NCI-H2196 treated with DMSO at 0.1 percent for 48 hours (cell line): ENCODE results near the gene CFLAR.
"Not testable (repeated sequence)": the region's sequence is repeated elsewhere in the genome, so short reads cannot be mapped to it uniquely, and the experiment has no call there.

ENCODE experiments used
- DNase-seq: peaks from one replicate; lab custom pipeline; 2025; ENCODE audit not compliant: unreplicated experiment; lab: John Stamatoyannopoulos, UW

CFLAR gene

DNA sequence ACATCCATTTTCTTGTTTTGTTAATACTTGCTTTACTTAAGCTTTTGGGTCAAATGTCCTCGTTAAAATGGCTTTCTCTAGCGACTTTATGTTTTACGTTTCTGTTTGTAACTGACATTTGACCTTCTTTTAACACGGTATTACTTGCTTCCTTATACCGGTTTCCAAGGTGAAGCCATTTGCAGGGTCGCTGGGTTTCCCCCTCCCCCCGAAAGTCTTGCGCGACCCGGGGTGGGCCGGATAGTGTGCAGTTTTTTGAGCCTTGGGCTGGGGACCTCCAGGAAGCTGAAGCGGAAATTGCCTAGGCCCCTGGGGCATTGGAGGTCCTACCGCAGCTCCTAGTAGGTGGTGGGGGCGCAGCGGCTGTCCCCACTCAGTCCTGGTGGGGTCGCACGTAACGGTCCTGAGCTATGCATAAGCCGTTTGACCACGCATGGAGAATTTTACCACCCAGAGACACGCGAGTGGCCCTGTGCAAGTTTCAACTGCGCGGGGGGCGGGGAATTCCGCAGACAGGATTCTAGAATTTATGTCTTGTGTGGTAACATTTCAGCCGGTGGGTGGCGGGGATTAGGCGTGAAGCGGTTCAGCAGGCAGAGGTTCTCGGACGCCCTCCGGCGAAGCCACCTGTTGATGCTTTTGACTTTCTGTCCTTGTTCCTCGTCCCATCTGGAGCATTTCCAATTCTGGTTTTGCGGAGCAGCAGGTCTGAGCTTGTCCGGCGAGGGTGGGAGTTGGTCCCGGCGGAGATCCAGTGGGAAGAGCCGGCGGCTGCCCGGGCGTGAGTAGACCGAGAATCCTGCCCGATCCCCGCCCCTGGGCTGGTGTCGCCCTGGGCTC is 2.4 kb downstream of the CFLAR start:
- DNase-seq: no peak

DNA sequence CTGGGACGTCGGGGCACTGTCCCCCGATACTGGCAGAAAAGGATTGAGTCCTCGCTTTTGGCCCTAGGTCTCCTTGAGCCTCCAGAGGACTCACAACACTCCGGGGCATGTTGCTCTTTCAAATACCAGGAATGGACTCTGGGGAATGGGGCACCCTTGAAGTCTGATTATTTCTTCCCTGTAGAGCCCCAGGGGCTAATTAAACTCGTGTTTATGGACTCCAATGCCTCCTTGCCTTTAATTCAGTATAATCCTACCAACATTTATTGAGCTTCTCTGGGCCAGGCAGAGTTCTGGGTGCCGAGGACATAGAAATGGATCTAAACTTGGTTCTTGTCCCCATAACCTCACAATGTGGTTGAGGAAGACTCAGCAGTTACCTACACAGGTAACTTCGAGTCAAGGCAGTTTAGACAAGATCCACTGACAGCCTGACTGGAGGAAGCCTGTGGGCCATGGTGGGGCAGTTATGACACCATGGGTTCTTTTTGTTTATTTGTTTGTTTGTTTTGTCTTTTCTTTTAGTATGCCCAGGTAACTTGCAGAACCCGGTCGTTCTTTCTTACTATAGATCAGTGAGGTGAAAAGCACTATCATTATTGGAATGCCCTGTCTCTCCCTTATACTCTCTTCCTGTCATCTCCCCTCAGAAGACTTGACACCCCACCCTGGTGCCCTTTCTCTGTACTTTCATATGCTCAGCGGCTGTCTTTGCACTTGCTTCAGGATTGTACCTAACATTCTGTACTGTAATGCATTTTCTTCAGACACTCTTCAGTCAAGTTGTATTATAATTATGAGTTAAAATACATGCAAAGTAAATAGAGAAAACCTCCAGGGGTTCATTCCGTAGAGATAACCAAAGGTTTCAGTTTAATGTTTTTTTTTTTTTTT is 3.2 kb downstream of the CFLAR start:
- no peak for DNase-seq

DNA sequence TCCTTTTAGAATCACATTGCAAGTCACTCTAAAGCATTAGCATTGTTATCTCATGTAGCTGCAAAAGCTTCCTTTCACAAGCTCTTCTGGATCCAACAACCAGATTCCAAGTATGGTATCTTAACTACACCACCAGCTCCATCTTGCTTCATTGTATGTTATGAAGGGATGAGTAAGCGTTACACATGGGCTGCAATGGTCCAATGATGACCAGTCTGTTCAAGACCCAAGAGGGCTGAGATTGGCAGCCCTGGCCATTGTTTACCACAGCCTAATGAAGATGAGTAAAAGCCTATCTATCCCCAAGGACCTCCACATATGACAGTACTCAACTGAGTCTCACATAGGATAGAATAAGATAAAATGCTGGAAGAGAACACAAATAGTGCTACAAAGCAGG is 6.3 kb downstream of the CFLAR start:
- no peak for DNase-seq

DNA sequence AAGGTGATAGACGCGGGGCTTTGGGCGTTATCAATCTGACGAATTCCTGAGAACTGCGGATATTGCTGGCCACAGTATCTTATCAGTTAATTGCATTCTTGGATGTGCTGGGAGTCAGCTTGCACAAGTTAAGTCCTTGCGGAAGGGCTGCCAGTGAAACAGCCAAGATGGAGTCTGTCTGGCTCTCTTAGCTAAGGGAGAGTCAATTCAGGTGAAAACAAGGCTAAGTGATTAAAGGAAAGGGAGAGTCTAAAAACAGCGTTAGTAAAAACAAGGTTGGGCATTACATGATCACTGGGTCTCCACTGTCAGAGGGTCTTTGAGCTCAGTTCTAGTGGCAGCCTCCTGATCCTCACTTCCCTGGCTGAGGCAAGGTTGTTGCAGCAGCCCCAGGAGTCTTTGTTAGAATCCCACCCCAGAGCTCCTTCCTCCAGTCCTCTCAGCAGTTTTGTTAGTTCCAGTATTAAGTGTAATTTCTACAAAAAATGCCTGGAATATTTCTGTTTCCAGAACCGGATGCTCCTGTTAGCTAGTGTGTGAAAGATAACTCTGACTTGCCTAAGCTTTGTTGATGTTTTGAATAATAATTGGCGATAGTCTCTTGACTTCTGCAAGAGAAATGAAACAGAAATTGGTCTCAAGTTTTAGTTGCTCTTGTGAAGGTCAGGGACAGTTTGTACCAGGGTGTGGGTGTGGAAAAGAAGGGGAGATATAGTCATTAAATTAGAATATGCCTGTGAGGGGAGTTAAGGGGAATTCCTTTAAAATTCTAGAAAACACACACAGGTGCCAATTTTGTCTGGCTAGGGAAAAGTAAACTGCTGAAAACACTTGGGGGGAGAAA is 10.6 kb downstream of the CFLAR start:
- no peak for DNase-seq

DNA sequence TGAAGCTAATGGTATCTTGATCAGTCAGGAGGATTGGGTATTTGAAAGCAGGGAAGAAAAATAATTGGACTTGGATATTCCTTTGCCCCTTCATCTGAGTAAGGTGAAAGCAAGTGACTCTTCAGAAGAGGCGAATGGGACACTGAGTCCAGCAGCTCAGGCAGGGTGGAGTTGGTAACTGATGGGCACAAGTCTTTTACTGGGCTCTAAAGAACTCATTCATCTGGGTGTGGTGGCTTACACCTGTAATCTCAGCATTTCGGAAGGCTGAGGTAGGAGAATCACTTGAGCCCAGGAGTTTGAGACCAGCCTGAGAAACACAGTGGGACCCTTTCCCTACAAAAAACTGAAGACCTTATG is 11.2 kb downstream of the CFLAR start:
- no peak for DNase-seq

DNA sequence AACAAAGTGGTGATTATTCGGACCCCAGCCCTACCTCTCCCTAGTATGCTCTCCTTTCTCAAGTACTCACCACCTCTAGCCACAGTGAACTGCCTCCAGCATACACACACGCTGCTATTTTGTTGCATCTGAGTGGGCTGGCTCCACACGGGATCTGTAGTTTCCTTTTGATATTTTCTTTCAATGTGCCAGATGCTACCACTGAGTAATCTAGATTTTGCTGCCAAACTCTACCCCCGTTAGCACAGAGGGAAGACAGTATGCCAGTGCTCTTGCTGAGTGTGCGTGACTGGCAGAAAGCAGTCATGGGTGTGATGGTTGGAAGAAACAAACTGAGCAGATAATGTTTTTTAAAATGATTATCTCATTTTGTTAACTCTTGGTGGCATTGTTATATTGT is 11.6 kb downstream of the CFLAR start:
- DNase-seq: no peak

DNA sequence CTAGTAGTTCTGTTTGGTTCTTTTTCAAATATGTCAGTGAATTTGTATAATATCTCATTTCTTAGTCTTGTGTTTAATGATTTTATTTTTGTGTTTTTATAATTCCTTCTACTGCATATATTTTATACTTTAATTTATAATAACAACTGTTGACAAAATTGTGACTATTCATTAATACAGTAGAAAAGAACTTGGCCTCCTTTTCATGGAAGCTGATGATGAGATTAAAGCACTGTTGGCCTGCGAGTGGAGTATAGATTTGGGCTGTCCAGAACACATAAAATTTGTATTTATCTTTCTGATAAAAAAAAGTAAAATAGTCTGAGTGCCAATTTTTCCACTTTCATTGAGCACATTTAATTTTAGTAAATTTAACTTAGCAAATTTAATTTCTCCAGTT is 12.1 kb downstream of the CFLAR start:
- no peak for DNase-seq

DNA sequence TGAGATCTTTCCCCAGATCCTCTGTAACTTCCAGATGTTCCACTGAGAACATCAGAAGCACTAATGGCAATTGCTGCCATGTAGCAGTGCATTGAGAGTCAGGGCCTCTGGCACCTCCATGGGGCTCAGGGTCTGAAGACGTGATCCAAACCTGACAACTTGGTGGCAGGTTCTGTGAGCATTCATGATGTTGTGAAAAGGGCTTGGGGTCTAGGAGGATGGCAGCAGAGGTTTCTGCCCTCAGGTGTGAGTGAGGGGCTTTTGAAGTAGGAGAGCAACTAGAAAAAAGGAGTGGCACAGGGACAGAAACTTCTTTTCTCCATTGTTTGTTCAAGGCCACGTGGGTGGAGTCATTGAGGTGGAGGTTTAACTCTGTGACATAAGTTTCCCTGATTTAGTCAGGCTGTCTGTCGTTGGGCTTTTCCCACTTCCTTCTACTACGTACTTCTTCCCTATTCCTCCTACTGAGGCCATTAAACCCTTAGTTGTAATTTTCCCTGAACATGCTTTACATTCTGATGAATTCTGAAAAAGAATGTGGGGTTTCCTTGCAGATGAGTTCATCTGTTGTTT is 13.1 kb downstream of the CFLAR start:
- no peak for DNase-seq

DNA sequence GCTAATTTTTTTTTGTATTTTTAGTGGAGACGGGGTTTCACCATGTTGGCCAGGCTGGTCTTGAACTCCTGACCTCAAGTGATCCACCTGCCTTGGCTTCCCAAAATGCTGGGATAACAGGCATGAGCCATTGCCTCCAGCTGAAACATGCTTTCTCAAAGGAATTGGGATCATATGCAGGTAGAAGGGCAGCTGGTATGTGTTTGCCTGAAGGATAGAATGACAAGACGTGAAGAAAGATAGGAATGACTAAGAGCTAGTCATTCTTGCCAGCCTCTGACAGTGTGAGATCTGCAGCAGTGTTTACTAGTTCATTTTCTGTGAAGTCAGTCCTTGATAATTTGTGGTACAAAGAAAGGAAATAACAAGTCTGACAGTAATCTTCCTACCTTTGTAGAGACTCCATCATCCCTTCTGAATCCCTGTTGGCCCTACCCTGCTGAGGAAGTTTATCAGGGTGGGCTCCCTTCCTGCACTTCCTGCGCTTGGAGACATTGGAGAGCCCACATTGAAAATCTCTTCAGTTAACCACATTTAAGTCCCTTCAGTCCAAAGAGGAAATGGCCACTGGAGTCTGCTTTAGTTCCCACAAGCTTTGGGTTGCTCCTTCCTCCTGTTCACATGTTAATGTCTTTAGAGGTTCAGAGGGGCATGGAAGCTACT is 14.7 kb downstream of the CFLAR start:
- DNase-seq: no peak

DNA sequence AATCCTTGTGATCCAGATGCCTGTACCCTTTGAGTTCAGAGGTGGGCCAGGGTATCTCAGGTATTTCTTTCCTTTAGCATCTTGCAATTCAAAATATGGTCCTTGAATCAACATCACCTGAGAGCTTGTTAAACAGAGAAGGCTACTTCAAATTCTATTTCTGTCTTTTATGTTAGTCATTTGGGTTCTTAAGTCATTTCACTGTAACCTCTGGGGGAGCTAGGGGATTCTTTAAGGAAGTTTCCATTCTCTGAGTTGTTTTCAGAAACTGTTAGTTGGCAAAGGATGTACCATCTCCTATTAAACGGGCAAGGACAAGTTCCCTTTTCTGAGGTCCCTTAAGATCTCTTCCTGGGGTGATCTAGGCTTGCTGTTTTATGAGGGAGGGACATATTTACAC is 16.6 kb downstream of the CFLAR start:
- no peak for DNase-seq

DNA sequence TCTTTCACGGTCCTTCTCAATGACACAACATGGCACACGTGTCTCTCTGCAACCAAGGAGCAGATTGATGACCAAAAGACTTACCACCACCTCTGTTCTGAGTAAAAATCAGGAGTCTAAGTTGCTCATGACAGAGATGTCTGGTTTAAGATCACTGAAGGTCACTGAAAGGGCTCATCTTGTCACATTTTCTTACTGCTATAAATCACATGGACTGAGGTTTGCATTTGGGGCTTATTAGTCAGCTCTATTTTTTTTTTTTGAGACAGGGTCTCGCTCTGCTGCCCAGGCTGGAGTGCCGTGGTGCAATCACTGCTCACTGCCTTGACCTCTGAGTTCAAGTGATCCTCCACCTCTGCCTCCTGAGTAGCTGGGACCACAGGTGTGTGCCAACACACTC is 19.4 kb downstream of the CFLAR start:
- DNase-seq: no peak

DNA sequence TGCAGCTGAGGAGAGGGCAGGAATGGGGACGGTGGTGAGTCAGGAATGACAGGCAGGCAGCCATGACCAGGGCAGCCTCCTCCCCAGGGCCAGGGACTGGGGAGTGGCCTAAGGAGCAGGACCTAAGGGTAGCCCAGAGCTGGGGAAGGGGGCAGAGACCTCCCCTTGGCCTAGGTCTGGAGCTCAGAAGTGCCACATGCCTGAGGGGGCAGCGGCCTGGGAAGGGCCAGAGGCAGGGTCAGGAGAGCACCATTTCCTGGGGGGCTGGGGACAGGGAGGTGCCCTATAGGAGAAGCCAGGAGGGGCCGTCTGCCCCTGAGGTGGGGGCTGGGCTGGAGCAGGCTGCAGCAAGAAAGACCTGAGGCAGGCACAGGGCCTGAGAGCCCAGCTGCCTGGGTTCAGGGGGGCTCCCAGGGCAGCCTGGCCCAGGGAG is 20.9 kb downstream of the CFLAR start:
- DNase-seq: no peak

DNA sequence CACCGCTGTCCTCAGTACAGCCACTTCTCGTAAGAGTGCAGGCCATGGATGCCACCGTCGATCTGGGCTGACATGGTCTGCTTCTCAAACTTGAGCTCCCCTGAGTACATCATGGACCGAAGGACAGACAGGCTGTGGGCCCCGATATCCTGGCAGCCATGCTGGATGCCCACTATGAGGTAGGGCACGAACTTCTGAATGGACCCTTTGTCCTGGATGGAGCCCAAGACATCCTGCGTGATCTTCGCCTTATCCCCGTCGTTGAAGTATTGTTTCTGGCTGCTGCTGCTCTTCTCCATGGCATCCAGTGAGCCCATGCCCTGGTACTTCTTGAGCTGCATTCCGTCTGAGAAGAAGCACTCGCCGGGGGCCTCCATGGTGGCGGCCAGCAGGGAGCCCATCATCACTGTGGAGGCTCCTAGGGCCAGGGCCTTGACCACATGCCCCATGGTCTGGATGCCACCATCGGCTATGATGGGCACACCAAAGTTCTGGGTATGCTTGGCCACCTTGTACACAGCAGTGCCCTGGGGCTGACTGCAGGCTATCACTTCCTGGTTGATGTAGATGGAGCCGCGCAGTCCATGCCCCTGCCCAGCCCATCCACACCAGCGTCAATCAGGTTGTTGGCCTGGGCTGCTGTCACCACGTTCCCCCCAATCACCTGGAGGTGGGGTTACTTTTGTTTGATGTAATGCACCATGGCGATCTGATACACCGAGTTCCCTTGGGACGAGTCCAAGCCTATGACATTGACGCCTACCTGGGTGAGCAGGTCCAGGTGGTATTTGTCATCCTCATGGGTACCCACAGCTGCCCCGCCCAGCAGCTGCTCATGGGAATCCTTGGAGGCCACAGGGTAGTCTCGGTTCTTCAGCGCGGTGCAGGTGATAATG is 21.8 kb downstream of the CFLAR start:
- DNase-seq: no peak

DNA sequence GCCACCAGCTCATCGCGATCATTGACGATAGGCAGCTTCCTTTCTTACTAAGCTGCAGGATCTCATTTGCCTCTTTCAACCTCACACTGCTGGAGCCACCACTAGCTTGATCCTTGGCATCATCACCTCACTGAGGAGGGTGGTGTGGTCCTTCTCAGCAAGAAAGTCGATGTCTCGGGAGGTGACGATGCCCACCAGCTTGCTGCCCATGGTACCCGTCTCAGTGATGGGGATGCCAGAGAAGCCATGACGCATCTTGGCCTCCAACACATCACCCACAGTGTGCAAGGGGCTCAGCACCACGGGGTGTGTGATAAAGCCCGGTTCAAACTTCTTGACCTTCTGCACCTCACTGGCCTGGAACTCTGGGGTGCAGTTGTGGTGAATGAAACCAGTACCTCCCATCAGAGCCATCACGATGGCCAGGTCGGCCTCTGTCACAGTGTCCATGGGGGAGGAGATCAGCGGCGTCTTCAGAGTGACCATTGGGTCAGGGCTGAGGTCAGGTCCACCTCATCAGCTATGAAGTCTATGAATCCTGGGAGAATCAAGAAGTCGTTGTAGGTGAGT is 22.5 kb downstream of the CFLAR start:
- DNase-seq: no peak

DNA sequence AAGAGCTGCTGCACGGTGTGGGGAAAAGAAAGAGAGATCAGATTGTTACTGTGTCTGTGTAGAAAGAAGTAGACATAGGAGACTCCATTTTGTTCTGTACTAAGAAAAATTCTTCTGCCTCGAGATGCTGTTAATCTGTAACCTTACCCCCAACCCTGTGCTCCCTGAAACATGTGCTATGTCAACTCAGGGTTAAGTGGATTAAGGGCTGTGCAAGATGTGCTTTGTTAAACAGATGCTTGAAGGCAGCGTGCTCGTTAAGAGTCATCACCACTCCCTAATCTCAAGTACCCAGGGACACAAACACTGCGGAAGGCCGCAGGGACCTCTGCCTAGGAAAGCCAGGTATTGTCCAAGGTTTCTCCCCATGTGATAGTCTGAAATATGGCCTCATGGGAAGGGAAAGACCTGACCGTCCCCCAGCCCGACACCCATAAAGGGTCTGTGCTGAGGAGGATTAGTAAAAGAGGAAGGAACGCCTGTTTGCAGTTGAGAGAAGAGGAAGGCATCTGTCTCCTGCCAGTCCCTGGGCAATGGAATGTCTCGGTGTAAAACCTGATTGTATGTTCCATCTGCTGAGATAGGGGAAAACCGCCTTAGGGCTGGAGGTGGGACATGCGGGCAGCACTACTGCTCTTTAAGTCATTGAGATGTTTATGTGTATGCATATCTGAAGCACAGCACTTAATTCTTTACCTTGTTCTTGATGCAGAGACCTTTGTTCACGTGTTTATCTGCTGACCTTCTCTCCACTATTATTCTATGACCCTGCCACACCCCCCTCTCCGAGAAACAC is 23.2 kb downstream of the CFLAR start:
- not testable (repeated sequence) for DNase-seq

DNA sequence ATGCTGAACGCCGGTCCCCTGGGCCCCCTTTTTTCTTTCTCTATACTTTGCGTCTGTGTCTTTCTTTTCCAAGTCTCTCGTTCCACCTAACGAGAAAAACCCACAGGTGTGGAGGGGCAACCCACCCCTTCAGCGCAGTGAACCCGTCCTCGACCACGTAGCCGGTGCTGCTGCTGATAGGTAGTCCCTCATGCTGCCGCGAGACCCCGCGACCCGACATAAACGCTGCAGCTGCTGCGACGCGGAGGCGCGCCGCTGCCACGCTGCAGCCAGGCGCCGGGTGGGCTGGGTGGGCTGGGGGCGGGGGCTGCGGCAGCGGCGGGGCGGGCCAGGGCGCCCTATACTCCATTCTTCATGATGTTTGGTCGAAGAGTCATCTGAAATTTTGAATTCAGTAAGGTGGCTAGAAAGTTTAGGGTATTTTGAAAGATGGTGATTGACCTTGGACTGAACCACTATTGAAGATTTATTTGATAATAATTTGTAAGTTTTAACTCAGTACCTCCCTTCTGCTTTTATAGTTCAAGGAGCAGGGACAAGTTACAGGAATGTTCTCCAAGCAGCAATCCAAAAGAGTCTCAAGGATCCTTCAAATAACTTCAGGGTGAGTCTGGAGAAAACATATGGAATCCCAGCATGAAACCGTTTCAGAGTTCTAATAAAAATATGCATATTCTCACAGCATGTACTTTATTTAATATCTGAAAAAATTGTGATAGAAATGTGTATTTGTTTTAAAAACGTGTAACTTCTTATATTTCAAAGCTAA is 24.1 kb downstream of the CFLAR start:
- DNase-seq: no peak
